Measurements from ENCODE around the gene PABPN1L. TPM values are rescaled to one million over a fixed set of nuclear protein-coding genes. Genes with fewer than 3 reads are reported as not detected.

Gene PABPN1L
- total and polyA plus RNA-seq, 2 of the 8 experiments (the other 6 are each of a cell fraction or from before 2014, with no cell fraction given), result not detected

DNA sequence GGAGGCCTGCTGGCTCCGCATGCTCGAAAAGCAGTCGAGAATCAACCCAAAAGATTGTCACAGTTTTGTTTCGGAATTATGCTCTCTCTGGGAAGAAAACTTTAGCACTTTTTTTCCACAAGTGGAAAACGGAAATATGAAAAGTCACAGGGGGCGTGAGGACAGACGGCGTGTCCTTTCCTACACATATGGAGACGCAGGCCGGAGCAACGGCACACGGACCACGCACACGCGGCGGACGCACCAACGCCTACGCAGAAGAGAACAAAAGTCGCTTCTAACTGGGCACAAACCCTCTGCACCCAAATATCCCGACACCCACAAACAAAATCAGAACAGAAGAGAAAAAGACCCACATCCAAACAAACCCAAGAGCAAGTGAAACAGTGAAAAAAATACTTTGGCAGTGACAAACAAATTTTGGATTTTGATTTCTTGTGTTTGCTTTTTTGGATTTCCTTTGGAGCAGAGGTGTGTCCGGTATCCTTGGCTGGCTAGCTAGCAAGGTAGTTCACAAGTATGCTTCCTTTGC is 9.3 kb upstream of the PABPN1L start:
- no peak overlapping the region for H3K27ac ChIP-seq (ENCODE audit: low read depth, low read length)
- H3K36me3 ChIP-seq (ENCODE audit: control insufficient read depth in 2 of 4, insufficient read depth in 4 of 4, low read length in 3 of 4), result no peaks in the 10 kb centered on the region
- no peaks in the 10 kb centered on the region; a peak in 1 of 4 replicates for H3K9me3 ChIP-seq (ENCODE audit: insufficient read depth in 2 of 2, low read depth in 1 of 2, low read length in 1 of 2)
- no peaks in the 10 kb centered on the region for H3K79me1 ChIP-seq (ENCODE audit: low read depth, low read length)
- H4K91ac ChIP-seq (replicated peaks; ENCODE audit: insufficient read length, low read length), result no peak overlapping the region
- no peak overlapping the region for H4K8ac ChIP-seq (ENCODE audit: extremely low read depth, insufficient read depth, low read length)
- DNase-seq (ENCODE audit: low read depth in 1 of 2, low spot score in 2 of 2) (no peak), FAIRE-seq (no peak)
- H2AK5ac ChIP-seq (ENCODE audit: low read depth, low read length), result no peak overlapping the region
- no peak overlapping the region for H3K18ac ChIP-seq (ENCODE audit: extremely low read depth, low read length)
- H3K14ac ChIP-seq (ENCODE audit: insufficient read length), result no peak overlapping the region
- no peak overlapping the region for H3K9ac ChIP-seq (replicated peaks in 1 of 4; ENCODE audit: extremely low read depth in 1 of 4, low read depth in 3 of 4, low read length in 3 of 4)
- no peak overlapping the region for H2BK120ac ChIP-seq (replicated peaks; ENCODE audit: low read depth, low read length)
- no peaks in the 10 kb centered on the region for H4K20me1 ChIP-seq (replicated peaks in 1 of 2; ENCODE audit: control insufficient read depth in 1 of 2, insufficient read depth in 2 of 2, low read length in 2 of 2)
- H3K4ac ChIP-seq (replicated peaks; ENCODE audit: insufficient read length, low read depth, low read length), result no peak overlapping the region
- H3K23ac ChIP-seq (ENCODE audit: insufficient read length), result no peak overlapping the region
- CTCF ChIA-PET (ENCODE audit: partially characterized antibody), result interaction anchor here (0.8 to 2.0 kb wide), 5 partner anchors 12 to 292 kb away, joined by 3 to 7 read pairs (median 3); no protein-coding TSS in a partner anchor
- H3K4me2 ChIP-seq (ENCODE audit: insufficient read depth in 1 of 2, low read depth in 2 of 2, low read length in 2 of 2), result no peak overlapping the region
- POLR2A ChIA-PET (ENCODE audit: partially characterized antibody), result interaction anchor here (0.7 kb wide), 1 partner anchor 163 kb away, joined by 5 read pairs; no protein-coding TSS in a partner anchor
- H2BK12ac ChIP-seq (ENCODE audit: low read depth, low read length), result no peak overlapping the region
- 94% methylated on average over 20 of the region's 22 CpGs; no CpG with 5 or more reads in 1 of the 2 experiments for WGBS, 2 experiments (ENCODE audit: extremely low coverage in 1 of 2, insufficient coverage in 1 of 2, insufficient read length in 1 of 2, insufficient replicate concordance in 2 of 2, low coverage in 1 of 2, low lambda C conversion rate in 2 of 2, missing lambda C conversion rate in 1 of 2)
- no peak overlapping the region for H2AFZ ChIP-seq (ENCODE audit: low read length)
- H3K4me1 ChIP-seq (replicated peaks in 1 of 4; ENCODE audit: control insufficient read depth in 3 of 4, insufficient read depth in 4 of 4, low read length in 3 of 4), result peaks cover 0 to 5% (median under 1%) of the 10 kb centered on the region in 4 experiments; a peak in 4 of 7 replicates
- H3K23me2 ChIP-seq (ENCODE audit: low read depth, low read length), result no peaks in the 10 kb centered on the region
- H2BK20ac ChIP-seq (ENCODE audit: low read length), result no peak overlapping the region
- H3K56ac ChIP-seq (replicated peaks; ENCODE audit: insufficient read length, low read depth, low read length), result no peak overlapping the region
- H3K79me2 ChIP-seq (ENCODE audit: control insufficient read depth in 1 of 2, insufficient read depth in 2 of 2, low read length in 2 of 2), result no peaks in the 10 kb centered on the region
- H4K5ac ChIP-seq (ENCODE audit: insufficient read length, low read depth, low read length), result no peak overlapping the region
- peaks cover 0 to 1% (median 0%) of the 10 kb centered on the region in 4 experiments; a peak in 2 of 7 replicates for H3K27me3 ChIP-seq (replicated peaks in 1 of 4; ENCODE audit: control insufficient read depth in 3 of 4, extremely low read depth in 1 of 4, insufficient read depth in 3 of 4, low read length in 3 of 4)
- no peak overlapping the region for H2BK15ac ChIP-seq (ENCODE audit: low read length)
- no peak overlapping the region for H3K4me3 ChIP-seq (ENCODE audit: extremely low read depth in 1 of 4, insufficient read depth in 2 of 4, low read depth in 3 of 4, low read length in 4 of 4)
- no peak overlapping the region for H2BK5ac ChIP-seq (ENCODE audit: low read depth, low read length)
- TF ChIP-seq SUZ12 (IDR thresholded peaks at IDR 0.05; ENCODE audit: low read length) (no peak), CEBPB (IDR thresholded peaks at IDR 0.05; ENCODE audit: low read depth, low read length) (no peak), RBBP5 (IDR thresholded peaks at IDR 0.05; ENCODE audit: borderline replicate concordance, low read depth, low read length) (no peak), HDAC6 (IDR thresholded peaks at IDR 0.05; ENCODE audit: low read depth, low read length) (no peak)

Data from H1 (cell line).